NCI-H1436 (cell line): ENCODE results near the gene AMIGO1.

ENCODE experiments used
- DNase-seq: peaks from one replicate; lab custom pipeline; 2025; lab: John Stamatoyannopoulos, UW

The AMIGO1 gene, protein sequence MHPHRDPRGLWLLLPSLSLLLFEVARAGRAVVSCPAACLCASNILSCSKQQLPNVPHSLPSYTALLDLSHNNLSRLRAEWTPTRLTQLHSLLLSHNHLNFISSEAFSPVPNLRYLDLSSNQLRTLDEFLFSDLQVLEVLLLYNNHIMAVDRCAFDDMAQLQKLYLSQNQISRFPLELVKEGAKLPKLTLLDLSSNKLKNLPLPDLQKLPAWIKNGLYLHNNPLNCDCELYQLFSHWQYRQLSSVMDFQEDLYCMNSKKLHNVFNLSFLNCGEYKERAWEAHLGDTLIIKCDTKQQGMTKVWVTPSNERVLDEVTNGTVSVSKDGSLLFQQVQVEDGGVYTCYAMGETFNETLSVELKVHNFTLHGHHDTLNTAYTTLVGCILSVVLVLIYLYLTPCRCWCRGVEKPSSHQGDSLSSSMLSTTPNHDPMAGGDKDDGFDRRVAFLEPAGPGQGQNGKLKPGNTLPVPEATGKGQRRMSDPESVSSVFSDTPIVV

DNA sequence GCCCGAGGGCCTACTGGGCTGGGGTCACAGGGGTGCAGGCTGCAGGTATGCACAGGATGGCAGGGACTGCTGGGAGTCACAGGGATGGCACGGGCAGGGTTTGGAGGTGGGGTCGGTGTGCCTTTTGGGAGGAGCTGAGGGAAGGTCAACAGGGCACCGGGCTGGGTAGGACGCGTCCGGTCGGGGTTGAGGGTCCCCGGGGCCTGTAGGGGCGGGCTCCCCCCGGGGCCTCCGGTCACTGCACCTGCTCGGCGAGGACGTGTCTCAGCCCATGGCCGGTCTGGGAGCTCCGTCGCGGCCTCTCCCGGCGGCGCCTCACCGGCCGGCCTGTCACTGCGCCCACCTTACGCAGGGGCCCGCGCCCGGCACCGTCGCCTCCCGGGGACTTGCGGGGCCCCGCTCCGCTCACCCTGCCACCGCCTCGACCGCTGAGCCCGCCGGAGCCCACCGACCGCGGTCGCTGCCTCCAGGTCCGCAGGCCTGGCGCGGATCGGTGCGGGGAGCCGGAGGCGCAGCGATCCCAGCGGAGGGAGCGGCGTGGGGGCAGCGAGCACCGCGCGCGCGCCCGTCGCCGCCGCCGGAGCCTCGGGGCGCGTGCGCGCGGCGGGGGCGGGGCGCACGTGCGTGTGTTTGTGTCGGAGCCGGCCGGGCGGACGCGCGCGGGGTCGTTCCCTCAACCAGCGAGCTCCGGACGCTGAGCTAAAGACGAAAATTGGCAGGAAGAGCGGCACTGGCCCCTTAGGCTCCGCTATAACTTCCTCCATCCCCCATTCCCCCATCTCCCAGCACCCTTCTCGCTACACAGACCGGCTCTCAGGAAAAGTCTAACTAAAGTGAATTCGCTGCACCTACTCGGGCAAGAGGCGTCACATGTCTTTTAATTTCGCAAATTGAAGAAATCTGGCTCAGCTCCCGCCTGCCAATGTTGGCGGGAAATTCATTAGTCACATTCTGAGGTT is at the start of gene AMIGO1:
Gene AMIGO1, minus strand, starts transcription at position 552 of the 959 bp plus-strand sequence. CDS start 815 bp downstream, outside the sequence.
- DNase-seq, result peak; percentile 41

DNA sequence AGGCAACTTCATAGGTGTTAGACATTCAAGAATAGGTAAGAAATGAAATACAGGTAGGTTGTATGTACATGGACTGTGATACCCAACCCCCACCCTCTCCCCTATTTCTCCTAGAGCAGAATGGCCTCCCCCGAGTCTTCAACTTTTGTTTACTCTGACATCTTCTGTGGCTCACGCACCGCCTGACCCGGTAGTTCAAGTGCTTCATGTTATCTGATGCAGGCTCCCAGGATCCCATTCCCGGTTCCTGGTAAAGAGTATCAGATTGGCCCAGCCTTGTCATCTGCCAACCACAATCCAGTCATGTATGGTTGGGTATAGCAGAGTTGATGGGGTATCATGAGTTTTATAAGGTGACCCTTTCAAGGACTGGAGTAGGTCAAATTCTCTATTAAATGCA is 48.0 kb upstream of the AMIGO1 start:
- DNase-seq, result no peak

DNA sequence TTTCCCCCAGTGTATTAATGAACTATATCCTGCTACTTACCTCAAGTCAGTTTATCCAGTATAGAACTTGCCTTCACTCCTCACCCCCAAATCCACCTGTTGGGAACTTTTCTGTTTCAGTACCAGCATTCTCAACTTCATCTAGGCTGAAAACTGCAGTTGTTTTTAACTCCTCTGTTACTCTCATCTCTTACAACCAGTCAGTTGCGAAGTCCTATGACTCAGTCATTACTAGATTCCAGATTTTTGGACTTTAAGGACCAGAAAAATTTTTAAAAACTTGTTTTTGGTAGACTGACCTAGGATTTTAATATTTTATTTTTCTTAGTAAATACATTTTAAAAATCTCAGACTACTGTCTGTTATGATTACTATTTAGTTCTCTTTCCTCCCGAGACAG is 47.0 kb upstream of the AMIGO1 start:
- DNase-seq, result no peak

DNA sequence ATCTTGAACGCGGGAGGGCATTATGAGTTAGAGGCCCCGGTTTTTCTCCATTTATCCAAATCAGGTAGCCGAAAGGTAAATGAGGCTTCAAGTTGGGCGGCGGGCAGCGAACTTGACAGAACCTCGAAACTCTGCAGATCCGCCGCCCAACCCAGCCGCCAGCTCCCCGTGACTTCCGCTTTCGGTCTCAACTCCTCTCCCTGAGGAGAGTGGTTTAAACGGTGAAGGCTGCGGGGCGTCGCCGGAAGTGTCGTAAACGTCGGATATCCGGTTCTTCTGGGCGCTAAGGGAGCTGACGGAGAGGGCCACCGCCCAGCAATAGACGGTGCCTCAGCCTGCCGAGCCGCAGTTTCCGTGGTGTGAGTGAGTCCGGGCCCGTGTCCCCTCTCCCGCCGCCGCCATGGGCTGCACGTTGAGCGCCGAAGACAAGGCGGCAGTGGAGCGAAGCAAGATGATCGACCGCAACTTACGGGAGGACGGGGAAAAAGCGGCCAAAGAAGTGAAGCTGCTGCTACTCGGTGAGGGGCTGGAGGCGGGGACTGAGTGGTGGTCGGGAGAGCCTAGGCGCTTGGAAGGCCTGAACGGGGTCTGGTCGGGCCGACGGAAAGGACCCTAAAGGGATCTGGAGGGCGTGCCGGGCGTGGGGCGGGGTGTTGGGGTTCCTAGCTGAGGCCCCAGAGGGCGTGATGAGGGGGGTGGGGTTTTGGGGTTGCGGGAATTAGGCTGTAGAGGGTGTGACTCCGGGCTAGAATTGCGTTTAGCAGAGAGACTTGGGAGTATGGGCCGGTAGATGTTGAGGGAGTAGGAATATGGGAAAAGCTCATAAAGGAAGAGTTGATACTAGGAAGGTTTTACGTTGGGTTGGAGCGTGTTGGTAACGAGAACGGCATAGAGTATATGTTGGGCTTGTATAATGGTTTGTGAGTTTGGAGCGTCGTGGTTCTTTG is 39.1 kb upstream of the AMIGO1 start, which contains the start of gene GNAI3:
Gene GNAI3, plus strand, starts transcription at position 295 of the 947 bp plus-strand sequence. Its CDS starts 106 bp downstream, at position 401.
- DNase-seq, result peak; percentile 93

DNA sequence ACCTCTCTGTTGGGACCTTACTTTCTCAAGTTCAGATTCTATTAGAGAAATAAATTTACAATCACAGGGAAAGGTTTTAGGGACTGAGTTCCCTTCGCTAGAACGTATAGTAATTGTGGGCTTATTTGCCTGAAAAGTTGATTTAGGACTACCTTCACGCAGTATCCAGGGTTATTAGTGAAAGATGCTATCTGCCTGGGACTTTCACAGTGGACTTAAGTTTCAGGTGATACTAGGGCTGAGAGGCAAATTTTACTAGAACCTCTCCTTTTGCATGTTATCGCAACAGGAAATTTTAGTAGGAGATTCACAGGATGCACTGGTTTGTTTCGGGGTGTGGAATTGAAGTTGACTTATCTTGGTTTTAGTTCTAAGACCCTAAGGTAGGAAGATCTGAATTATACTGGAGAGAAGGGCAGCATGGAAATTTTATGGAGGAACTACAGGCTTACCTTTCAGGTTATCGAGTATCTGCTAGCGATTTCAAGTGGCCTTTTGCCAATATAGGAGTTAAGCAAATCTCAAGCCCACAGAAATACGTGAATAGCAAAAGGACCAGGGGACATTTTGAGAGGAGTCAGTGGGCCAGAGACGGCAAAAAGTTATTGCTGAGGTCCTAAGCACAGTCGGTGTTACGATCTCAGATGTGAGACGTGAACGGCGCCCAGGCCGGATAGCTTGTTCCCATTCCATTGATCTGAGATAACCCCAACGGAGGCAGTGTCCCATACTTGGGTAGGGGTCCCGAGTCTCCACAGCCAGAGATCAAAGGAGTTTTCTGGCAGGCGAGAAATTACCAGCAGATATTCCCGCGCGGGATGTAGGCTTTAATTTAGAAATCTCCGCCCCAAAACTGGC is 38.2 kb upstream of the AMIGO1 start:
- no peak for DNase-seq

DNA sequence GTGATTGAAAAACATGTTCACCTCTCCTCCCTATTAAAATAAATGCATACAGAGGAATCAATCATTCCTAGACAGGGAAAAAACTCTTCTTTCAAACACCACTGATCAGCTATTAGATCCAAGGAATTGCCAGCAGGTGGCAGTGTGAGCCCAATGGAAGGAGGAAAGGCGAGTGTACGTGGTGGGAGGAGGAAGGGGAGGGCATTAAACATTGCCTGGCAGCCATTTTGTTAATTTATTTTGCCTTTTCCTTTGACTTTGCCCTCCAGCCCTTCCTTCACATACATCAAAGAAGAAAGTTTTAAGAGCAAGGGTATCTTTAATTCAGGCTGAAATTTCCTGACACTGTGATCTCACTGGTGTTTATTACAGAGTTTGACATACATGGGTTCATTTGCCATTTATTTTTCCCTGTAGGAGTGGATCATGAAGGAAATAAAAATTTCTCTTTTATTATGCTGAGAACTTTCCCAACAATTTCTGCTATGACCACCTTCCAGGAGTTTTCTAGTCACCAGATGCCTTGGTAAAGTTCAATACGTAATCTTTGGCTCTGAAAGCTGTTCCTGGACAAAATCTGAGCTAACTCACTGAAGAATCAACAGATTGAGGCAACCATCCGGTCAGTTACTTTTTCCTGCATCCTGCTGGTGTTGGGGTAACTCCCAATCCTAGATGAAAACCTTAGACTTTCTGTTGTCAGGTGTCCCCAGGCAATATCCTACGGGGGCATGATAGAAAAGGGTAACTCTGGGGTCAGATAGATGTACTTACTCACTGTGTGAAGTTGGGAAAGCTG is 37.0 kb upstream of the AMIGO1 start:
- DNase-seq, result peak; percentile 87

DNA sequence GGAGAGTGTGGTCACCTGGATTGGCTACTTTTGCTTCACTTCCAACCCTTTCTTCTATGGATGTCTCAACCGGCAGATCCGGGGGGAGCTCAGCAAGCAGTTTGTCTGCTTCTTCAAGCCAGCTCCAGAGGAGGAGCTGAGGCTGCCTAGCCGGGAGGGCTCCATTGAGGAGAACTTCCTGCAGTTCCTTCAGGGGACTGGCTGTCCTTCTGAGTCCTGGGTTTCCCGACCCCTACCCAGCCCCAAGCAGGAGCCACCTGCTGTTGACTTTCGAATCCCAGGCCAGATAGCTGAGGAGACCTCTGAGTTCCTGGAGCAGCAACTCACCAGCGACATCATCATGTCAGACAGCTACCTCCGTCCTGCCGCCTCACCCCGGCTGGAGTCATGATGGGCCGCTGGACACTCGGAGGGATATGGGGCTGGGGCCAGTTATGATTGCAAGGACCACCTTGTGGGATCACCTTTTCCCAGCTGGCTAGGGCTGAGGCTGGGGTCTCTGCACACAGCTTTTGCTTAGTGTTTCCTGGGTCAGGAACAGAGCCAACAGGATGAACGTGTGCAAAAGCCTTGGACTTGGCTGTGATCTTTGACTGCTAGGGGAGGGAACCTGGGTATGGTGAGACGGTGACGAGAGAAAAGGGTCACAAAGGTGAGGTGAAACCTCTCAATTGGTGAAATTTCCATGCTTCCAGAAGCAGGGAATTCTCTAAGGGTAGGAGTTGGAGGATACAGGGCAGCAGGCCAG is 34.6 kb upstream of the AMIGO1 start:
- DNase-seq, result no peak

DNA sequence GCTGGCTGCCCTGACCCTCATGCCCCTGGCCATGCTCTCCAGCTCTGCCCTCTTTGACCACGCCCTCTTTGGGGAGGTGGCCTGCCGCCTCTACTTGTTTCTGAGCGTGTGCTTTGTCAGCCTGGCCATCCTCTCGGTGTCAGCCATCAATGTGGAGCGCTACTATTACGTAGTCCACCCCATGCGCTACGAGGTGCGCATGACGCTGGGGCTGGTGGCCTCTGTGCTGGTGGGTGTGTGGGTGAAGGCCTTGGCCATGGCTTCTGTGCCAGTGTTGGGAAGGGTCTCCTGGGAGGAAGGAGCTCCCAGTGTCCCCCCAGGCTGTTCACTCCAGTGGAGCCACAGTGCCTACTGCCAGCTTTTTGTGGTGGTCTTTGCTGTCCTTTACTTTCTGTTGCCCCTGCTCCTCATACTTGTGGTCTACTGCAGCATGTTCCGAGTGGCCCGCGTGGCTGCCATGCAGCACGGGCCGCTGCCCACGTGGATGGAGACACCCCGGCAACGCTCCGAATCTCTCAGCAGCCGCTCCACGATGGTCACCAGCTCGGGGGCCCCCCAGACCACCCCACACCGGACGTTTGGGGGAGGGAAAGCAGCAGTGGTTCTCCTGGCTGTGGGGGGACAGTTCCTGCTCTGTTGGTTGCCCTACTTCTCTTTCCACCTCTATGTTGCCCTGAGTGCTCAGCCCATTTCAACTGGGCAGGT is 33.9 kb upstream of the AMIGO1 start:
- DNase-seq, result no peak

DNA sequence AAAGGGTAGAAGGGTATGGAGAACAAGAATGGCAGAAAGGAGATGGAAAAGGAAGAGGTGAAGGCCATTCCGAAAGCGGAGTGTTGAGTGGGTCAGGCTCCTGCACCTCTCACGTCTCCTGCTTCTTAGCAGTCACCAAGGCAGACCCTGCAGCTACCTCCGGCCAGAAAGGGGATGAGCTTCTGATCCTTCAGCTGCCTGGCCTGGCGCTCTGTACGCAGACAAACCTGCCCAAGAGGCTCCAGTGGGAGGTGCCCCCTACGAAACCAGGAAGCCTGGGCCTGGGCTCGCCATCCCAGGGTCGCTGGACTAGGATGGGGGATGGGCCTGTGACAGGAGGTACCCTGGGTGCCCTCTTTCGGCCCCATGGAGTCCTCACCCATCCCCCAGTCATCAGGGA is 33.1 kb upstream of the AMIGO1 start:
- no peak for DNase-seq

DNA sequence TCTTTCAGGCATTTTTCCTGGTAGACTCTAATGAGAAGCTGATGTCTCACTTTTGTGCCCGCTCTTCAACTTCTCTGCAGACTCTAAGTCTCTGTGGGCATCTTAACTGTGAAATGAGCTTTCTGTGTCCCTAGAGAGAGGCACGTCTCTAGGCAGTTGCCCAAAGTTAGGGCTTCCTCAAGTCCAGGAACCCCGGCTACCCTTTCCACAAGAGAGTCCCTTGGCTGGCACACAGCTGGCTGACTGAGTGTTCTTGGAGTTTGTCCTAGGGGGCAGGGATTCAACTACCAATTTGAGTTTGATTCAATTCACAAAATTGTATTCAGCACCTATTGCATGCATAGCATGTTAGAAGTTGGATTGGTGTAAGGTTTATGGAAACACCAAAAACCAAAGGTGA is 31.6 kb upstream of the AMIGO1 start:
- no peak for DNase-seq

DNA sequence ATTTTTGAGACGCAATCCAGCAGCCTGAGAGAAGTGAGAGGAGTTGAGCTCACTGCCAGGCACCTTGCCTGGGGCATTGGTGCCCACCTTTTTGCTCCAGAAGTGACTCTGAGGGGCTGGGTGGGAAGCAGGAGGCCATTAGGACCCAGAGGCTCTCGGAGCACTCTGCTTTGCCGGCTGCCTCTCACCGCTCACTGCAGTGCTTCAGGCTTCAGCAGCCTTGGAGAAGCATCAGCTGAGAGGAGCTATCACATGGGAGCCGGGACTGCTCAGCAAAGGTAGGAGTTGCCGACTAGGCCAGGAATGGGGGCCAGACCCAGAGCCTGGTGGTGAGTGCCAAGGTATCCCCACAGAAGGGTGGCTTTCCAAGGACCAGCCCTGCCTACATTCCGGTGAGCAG is 30.1 kb upstream of the AMIGO1 start, which contains the start of gene GPR61:
Gene GPR61, plus strand, starts transcription at position 197 of the 400 bp plus-strand sequence. CDS start 3,151 bp downstream, outside the sequence.
- DNase-seq, result no peak

DNA sequence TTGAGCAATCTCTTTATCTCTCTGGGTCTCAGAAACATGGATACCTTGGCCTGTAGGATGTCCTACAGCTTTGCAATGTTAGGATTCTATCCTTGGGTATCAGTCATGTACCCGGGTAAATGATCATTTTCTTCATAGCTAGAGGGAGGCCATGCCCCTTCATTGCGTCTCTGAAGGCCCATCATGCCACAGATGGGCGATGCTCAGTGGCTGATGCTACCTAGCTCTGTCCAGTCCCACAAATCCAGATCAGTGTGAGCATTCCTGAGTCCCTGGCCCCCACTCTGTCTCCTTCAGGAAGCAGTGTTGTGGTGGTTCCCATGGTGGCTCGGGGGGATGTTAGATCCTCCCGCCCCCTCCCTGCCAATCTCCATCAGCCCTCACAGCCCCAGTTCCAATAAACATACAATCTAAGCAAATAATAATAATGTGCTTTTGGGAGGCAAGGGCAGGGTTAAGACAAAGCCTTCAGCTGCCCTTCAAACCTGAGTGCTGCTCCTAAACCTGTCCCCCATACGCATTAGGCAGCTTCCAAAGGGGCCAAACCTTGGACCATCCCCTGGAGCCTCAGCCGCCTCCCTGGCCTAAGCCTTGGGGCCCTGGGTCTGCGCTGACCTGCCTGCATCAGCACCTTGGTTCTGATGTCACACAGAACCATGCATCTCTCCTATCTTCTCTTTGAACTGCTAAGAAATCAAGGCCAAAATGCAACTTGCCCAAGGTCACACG is 29.5 kb upstream of the AMIGO1 start:
- no peak for DNase-seq

DNA sequence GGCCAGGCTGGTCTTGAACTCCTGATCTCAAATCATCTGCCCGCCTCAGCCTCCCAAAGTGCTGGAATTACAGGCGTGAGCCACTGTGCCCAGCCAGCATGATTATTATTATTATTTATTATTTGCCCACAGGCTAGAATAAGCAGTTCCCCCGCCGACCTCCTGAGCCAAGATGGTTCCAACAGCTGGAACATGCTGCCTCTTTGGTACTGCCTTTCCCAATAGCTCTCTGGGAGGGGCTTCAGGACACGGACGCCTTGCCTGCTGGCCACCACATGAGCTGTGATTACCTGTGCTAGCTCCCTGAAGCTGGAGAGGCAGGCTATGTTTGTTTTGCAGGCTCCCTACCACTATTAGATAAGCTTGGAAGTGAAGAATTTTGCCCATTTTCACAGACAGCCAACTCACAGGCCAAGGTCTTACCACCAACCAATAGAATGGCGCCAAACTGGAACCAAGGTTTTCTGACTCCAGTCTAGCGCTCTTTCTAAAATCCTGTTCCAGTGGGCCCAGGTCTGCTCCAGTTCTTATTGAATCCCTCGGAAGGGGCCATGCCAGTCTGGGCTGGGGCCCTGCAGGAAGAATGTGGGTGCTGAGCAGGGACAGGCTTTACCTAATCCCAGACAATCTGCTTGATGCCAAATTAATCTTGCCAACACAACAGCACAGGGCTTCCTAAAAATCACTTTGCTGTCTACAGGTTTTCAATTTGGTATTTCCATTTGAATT is 28.1 kb upstream of the AMIGO1 start:
- DNase-seq, result no peak

DNA sequence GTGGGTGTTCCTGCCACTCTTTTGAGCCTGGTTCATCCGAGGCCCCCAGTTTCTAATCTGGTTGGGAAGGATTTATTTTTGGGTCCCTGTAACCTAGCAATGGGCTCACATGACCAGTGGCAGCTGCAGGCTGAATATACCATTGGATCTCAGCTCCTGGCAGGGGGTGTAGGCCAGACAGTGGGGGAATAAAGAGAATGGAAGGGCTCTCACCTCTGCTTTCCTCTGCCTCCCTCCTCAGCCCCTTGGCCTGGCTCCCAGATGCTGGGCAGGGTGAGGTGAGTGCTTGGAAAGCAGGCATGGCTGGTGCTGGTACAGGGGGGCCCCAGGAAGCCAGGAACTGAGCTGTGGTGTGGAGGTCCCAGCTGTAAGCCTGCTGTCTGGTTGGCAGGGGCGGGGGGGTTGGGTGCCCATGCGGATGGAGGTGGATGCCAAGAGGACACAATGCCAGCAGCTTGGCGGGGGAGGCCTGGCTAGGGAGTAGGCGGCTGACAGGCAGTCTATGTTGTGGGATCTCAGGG is 26.5 kb upstream of the AMIGO1 start:
- no peak for DNase-seq

DNA sequence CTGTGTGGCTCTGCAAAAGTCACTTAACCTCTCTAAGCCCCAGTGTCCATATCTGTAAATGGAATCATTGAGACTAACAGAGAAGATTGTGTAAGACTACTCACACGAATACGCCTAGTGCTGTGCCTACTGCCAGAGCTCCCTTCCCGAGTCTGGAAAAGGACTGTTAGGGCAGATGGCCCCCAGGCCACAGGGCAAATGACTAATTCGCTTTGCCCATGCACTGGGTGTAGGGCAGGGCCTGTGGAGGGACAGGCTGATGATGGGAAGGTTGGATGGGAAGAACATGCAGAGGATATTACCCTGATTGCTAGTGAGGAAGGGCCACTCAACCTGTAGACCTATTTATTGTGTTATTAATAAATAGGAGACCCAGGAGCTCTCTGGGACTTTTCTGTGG is 26.0 kb upstream of the AMIGO1 start:
- no peak for DNase-seq

DNA sequence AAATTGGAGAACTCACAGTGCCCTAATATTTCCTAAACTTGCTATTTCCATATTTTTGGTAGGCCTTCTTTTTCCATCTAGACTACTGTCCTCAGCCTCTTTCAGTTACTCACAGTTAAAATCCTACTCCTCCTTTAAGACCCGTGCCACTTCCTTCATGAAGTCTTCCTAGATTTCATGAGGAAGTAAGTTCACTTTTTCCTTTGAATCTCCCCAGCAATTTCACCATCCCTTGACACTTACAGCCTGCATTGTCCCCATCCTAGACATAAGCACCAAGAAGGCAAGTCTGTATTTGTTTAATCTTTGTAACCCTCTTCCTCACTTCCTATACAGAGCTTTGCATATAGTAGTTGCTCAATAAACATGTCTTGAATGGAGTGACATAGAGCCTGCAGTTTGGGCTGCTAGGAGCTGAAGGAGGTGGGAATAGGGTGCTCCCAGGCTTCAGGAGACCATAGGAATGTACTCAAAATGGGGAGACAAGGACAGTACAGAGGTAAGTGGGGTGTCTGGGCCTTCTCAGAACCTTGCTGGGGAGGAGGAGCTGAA is 24.9 kb upstream of the AMIGO1 start:
- DNase-seq, result no peak
